ENCODE measurements around the gene NTMT1. TPM values are rescaled to one million over a fixed set of nuclear protein-coding genes. Genes with fewer than 3 reads are reported as not detected.
A peak's percentile ranks its signal among the peaks of the same experiment; 100 is the strongest.
"Not testable (repeated sequence)": the region's sequence is repeated elsewhere in the genome, so short reads cannot be mapped to it uniquely, and the experiment has no call there.

Gene NTMT1
- polyA plus RNA-seq, 1 donor, result 26.3 TPM

DNA sequence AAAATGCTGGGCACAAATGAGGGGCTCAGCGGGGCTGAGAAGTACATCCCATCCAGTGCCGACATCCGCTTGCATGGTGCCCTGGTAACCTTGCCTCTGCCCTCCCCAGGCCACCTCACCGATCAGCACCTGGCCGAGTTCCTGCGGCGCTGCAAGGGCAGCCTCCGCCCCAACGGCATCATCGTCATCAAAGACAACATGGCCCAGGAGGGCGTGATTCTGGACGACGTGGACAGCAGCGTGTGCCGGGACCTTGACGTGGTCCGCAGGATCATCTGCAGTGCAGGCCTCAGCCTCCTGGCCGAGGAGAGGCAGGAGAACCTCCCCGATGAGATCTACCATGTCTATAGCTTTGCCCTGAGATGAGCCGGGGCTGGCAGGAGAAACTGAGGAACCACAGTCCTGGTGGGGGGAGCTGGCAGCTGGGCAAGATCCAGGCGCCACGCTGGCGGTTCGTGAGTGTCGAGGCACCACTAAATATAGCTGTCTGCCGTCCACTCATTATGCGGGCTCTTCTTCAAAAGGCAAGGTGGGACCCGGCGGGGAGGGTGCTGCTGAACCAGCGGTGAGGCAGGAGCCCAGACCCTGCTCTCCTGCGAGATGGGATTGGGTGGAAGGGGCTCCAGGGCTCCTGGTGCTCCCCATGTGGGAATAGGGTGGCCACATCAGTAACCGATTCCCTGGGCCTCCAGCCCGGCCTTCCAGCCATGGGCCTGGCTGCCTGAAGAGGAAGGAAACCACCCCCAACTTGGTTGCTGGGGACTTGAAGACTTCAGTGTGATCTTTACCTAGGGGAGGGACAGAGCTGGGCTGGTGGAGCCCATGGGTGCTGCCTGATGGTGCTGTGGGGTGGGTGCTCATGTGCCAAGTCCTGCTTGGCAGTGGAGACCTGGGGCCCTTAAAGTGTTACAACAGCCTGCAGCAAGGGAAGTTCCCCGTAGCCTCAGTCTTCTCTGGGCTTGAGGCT lies 9.4 kb downstream of the NTMT1 start:
- DNase-seq, result no peak

DNA sequence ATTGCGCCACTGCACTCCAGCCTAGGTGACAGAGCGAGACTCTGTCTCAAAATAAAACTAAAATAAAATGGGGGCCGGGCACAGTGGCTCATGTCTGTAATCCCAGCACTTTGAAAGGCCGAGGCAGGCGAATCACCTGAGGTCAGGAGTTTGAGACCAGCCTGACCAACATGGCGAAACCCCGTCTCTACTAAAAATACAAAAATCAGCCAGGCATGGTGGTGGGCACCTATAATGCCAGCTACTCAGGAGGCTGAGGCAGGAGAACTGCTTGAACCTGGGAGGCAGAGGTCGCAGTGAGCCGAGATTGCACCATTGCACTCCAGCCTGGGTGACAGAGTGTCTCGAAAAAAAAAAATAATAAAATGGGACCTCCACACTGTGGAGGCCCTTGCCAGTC lies 10.4 kb downstream of the NTMT1 start:
- not testable (repeated sequence) for DNase-seq

DNA sequence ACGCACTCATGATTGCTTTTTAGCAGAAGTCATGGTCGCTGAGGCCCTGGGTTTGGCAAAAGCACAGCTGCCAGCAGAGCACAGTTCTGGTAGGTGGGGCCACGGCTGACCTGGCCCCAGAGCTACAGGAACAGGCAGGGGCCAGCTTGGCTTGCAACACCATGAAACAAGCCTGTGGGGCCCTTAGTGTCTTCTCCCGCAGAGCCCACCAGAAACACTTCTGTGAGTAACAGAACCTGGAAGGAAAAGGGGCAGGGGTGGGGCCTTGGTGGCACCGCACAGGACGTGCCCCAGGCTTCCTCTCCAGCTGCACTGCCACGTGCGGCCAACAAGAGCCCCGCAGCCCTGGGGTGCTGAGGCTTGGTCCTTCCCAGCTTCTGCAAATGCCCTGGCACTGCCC lies 11.1 kb downstream of the NTMT1 start:
- no peak for DNase-seq

DNA sequence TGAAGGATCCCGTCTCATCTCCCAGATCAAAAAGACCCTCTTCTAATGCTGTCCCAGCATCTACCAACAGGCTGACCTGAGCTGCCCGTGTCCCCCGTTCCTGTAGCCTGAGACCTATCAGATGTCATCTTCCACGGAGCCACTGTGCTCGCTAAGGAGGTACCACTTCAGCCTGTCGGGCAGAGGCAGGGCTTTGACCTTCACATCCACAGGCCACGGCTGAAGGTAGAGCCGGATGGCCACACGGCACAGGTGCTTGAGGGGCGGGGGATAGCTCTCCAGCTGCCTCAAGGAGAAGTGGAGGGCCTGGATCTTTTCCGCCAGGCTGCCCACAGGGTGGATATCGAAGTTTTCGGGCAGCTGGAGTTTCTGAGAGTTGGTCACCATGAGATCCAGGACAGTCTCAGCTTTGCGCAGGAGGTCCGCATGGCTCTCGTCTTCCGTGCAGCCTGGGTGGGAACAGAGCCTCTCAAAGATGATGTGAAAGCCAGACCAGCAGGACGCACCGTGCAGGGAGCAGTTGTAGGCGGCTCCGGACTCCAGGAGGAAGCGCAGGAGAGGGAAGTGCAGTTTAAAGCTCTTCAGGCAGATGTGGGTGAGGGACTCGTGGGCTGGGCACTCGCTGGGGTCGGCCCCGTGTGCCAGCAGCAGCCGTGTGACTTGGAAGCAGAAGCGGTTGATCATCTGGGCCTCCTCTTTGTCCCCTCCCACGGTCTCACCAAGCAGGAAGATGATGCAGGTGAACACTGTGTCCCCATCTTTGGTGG lies 11.9 kb downstream of the NTMT1 start:
- no peak for DNase-seq

DNA sequence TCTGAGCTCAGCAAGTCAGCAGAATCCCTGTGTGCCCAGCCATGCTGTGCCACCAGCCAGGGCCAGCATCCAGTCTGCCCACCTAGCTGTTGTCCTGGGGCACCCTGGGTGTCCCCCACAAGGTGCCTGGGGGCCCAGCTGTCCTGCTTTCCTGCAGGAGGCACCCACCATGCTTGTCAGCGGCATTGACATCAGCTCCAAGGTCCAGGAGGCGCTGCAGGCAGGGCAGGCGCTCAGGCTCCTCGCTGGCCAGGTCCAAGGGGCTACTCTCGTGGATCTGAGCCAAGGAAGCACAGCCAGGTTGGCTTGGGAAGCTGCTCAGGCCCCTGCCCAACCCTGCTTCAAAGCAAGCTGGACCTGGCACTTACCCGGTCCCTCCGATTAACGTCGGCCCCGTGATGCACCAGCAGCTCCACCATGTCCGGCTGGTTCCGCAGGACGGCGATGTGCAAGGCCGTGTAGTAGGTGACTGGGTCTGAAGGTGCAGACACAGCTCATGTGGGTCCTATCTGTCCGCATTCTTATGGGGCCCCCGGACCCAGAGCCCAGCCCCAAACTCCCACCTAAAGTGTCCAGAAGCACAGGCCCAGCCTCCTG lies 13.2 kb downstream of the NTMT1 start:
- DNase-seq, result no peak

DNA sequence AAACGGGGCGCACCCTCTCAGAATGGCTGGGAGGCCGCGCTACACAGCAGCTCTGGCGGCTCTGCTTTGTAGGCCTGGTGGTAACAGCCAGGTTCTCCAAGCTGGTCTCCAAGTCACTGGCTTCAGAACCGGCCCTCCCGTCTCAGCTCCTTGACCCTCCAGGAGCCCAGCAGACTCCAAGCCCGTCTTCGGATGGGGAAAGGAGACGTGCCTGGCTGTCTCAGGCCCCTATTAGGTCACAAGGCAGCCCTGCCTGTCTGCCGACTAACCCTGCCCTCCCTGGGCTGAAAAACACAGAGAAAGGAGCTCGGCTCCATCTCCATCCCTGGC lies 13.8 kb downstream of the NTMT1 start:
- DNase-seq, result no peak

DNA sequence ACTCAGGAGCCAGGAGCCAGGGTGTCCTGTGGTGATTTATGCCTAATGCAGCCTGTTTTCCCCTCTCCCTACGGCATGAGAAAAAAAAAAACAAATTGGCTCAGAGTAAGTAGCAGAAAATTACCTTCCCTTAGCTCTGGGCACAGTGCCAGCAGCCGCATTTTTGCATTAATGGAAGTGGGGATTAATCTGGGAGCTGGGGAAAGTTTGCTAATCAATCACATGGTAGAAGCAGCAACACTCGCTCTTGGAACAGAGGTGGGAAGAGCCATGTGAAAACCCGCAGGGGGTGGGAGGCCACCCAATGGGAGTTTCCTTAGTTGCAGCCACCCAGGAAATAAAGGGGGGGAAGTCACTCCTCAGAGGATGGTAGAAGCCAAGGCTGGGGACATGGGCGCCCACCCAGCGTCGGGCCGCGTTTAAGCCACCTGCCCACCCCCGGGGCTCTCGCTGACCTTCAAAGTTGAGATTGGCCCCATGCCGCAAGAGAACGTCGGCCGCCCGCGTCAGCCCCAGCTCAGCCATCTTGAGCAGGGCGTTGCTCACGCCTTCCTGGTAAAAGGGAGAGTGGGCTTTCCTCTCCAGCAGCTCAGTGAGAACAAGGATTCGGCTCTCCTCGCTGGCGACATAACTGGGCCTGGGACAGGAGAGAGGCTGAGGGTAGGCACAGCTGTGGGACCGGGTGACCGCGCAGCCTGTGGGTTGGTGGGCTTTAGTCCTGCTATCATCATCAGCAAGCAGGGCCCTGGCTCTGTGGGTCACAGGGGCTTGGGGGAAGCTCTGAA lies 14.3 kb downstream of the NTMT1 start:
- no peak for DNase-seq

DNA sequence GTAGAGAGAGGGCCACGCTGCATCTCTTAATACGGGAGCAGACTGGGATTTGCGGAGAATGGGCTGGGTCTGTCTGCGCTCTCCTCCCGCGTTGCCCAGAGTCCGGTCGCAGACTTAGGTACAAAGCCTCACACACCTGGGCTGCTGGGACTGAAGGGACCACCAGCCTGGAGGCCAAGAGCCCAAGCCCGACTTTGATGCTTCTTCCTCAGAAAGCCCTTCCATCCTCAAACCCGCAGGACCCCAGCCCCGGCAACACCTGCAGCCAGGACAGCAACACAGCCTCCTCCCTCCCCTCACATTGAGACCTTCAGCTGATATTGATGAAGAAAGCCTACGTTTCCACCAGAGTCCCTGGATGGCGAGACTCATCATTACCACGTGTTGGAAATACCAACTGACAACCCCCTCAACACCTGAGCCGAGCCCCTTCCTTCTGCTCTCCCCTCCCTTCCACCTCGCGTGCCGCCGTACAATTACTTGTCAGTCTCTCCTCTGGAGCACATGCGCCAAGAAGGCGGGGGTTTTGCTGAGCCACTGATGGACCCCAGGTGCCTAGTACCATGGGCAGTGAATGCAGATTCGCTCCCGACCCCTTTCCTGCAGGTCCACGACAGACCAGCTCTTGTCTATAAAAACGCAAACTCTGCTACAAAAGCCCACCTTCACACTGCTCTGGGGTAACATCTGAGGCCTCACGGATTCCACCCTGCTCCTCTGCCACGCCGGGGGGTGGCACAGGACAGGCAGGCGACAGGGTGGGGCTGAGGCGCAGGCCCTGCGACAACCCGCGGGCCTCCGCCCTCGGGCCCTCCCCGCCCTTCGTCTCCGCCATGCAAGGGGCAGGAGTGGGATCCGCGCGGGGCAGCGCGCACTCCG lies 15.1 kb downstream of the NTMT1 start:
- DNase-seq, result no peak

DNA sequence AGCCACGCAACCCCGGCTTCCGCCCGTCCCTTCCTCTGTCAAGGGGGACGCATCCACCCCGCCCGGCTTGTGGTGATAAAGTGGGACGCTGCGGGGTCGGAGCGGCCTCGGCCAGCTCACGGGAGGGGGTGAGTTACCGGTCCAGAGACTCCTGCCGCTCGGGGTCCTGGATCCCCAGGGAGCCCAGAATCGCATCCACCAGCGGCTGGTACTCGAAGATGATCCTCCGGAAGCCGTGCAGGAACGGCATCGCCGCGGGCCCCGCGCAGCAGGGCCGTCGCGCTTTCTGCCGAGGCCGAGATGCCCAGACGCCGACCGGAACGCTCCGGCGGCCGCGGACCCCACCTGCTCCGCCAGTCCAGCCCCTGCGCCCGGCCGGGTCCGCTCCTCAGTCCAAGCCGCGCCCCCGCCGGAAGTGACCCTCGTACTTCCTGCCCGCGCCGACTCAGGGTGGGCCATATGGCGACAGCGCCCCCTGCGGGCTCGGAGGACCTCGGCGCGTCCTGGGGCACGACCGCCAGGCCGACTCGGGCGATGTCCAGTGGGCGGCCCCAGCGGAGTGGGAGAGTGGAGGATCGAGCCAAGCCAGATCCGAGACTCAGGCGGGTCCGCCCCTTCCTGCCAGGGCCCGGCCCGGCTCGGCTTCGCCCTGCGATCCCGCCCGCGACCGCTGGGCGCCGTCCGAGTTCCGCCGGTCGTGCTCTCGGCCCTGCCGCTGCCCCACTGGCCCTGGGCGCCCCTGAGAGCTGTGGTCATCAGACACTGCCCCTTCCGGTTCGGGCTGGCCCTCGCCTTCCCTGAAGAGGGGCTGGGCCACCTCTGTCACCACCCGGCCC lies 16.0 kb downstream of the NTMT1 start, which contains the start of gene ASB6:
Gene ASB6, minus strand, starts transcription at position 402 of the 836 bp plus-strand sequence. Its CDS starts 152 bp downstream, at position 250.
- DNase-seq, result peak; percentile 96

DNA sequence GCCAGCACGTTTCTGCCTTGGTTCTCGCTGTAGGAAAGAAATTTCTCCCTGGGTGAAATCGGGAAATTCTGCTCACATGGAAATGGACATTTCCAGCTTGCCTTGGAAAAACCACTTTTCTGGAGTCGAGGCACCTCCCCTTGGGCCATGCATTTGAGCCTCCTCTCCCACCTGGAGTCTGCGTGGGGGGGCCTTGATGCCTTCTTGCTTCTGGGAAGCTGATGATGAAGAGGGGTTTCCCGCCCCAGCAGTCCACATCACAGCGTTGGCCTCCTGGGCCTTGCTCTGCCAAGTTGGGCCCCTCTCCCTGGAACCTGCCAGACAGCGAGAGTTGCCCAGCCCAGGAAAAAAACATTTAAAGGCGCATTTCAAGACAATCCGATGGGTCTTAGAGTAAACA lies 17.7 kb downstream of the NTMT1 start:
- DNase-seq, result no peak

DNA sequence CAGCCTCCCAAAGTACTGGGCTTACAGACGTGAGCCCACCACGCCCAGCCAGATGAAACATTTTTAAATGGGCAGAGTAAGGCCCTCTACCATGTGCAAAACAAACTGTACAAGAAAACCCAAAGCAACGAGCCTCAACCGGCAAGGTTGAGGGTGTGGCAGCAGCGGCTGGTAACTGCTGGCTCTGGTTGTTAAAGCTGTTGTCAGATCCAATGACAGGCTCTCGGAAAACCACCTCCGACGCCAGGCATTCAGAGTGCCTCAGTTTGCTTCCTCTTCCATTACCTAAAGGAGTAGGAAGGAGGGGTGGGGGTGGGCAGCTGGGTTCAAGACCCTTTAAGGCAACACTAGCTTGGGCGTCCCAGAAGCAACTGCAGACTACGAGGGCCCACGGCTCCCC lies 18.4 kb downstream of the NTMT1 start:
- DNase-seq, result no peak

DNA sequence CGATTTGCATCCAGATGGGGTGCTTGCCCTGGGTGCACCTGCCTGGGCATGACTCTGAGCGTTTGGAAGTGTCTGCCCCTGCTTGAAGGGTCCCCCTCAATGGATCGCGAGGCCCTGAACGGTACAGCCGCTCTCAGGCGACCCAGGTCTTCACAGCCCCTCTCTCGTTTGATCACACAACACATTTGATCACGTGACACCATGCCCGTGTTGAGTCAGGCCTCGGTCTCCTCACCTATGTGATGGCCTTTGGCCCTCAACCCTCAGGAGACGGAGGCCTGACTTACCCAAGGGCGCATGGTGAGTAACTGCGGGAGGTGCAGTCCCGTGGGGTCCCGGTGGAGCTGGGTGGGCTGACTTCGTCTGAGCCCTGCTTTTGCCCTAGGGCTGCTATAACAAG lies 18.9 kb downstream of the NTMT1 start:
- no peak for DNase-seq

DNA sequence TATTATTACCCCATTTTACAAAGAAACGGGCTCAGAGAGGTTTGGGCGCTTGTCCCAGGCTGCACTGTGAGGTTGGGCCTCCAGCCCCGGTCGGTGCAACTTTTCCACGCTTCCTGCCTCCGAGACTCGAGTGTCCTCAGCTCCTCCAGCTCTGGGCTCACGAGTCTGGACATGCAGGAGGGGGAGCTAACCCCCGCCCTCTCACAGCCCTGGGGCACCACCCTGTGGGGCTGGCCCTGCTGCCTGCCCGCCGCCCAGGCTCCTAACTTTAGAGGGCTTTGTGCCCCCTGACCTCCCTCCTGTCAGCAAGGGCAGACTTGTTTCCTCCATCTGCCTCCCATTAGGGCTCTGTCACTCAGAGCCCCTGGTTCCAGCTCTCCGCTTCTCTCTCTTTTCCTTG lies 20.3 kb downstream of the NTMT1 start:
- no peak for DNase-seq

DNA sequence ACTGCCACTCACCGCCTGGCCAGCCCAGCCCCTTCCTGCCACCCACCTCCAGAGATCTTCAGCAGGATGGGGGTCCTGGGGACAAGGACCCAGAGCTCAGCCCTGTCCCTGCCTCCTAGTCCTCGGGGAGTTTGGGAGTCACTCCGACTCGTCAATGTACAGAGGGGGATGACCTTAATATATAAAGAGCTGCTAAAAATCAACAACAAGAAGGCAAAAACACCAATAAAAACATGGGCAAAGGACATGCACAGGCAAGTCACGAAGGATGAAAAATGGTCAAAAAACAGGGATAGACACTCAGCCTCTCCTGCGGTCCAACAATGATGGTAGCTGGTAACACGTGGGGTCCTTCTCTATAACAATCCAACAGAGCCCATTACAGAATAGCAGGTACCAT lies 20.7 kb downstream of the NTMT1 start:
- no peak for DNase-seq

DNA sequence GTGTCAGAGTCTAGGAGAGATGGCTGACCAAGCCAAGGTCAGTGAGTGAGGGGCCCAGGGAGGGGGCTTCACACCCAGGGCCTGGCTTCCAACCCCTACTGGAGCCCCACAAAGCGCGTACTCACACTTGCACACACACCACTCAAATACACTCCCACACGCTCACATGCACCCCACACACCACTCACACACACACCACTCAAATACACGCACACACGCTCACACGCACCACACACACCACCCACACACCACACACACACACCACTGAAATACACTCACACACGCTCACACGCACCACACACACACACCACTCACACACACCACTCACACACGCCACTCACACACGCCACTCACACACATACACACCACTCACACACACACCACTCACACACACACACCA lies 21.7 kb downstream of the NTMT1 start:
- no peak for DNase-seq

DNA sequence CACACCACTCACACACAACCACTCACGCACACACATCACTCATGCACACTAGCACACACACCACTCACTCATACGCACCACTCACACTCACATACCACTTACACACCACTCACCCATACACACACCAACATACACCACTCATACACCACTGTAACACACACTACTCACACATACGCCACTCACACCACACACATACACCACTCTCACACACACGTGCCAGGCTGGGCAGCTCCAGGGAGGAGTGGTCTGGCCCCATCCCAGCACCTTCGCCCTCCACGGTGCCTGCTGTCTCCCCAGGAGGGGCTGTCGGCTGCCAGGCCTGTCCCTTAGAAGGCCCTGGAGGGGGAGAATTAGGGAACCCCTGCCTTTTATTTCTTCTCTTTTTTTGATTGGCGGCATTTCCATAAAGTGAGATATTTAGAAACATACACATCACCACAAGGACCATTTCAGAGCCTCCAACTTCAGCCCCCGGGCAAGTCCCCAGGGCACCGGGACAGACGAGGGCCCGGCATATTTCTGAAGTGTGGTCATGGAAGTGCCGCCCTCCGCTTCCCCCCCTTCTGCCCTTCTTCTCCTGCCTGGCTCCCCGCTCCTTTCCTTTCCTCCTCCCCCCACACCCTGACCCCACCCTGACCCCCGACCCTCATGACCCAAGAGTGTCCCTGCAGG lies 22.3 kb downstream of the NTMT1 start:
- DNase-seq, result no peak

DNA sequence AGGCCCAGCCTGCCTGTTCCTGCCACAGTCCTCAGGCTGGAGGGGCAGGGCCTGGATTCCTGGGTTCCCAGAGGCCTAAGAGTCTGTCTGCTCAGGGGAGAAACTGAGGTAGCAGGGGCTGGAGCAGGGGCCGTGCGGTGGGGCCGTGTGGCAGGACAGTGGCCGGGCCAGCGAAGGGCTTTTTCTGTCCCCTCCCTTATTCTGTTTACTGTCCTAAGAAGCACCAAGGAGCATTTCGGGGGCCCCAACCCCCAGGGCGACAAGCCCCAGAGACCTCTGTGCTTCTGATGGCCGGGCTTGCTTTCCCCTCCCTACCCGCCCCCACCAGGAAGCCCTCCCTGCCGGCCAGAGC lies 22.8 kb downstream of the NTMT1 start:
- no peak for DNase-seq

DNA sequence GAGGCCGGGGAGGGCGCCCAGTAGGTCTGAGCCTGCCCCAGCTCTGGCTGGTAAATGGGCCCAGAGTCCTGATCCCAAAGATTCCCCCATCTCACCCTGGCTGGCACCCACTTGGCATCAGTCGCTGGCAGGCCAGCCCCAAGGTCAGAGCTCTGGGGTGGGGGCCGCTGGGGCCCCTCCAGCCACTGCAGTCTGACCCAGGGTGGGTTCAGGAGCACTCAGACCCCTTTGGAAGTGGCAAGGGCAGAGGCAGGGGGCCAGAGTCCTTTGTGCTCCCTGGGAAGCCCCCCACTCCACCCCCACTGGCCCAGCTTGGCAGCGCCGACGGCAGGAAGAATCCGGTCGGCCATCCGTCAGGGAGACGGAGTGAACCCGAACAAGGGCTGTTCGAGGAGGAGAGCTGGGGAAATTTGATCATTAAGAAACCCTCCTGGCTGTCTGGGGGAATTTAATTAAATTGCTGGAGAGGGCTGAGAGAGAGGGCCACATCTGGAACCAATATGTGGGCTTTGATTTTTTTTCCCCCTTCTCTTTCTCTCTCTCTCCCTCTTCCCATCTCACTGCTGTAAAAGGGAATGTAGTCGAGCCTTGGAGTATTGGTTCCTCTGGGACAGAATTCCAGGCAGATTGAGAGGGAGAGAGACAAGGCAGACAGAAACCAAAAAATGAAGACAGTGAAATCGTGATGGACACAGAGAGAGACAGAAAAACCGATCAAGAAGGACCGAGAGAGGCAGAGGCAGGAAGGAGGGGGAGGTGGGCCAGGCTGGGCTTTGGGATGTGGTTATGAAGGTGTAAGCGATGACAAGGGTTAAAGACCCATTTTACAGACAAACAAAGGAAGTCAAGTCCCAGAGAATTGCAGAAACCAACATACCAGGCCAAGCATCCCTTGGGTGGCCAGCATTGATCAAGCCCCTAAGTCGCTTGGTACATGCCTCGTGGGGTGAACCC lies 24.0 kb downstream of the NTMT1 start:
- DNase-seq, result no peak
